ENCODE results near the gene CELF1.
A peak's percentile ranks its signal among the peaks of the same experiment; 100 is the strongest.

CELF1 gene

DNA sequence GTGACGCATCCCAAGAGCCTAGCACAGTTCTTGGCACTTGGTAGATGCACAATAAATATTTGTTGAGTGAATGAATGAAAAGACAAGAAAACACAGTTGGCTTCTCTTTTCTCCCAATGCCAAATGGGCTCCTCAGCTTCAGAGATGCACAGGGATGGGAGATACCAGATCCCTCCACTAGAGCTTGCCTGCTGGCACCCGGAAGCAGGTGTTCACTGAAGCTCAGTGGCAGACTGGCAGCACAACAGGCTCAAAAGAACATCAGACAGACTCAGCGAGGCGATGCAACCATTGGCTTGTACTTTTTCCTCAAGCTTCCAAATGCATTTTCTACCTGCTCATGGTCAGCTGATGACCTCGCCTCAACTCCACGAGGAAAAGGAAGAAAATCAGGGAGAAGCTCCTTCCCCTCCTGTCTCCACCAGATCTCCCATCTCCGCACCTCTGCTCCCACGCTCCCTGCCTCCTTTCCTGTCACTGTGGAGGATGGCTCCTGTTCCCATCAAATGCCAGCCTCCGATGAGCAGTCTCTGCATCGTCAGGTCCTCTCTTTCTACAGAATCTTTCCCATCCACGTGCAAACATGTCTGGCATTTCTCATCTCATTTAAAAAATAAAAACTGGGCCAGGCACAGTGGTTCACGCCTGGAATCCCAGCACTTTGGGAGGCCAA, 109.8 kb downstream of the CELF1 start:
- no peak for DNase-seq

DNA sequence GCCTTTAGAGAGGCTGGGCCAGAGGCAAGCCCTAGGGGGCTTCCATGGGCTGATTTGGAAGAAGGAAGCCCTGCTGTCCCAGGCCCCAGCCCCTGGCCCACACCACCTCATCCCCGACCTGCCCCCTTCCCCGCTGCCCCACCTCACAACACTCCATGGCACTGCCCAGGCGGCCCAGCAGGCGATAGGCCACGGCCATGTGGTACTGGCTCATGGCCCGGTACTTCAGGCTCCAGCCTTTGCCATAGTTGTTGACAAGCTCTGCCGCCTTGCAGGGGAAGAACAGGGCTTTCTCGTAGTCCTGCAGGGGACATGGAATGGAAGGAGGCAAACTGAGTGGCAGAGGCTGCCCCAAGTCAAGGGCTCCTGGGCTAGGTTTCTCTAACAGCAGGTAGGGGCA, 110.4 kb downstream of the CELF1 start:
- no peak for DNase-seq

DNA sequence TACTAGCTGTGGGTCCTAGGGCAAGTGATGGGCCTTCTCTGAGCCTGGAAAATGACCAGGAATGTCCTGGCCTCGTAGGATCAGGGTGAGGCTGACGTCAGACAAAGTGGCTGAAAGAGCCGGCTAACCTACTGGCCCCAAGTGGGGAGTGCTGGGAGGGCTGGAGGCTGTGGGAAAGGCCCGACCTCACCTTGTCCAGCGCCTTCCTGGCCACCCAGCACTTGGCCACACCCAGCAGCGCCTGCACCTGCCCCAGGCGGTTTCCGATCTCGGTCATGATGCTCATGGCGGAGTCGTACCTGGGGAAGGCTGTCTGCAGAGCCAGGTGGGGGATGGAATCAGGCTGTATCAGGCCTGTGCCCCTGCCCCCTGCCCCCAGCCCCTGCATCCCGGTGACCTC, 111.5 kb downstream of the CELF1 start:
- DNase-seq: no peak

DNA sequence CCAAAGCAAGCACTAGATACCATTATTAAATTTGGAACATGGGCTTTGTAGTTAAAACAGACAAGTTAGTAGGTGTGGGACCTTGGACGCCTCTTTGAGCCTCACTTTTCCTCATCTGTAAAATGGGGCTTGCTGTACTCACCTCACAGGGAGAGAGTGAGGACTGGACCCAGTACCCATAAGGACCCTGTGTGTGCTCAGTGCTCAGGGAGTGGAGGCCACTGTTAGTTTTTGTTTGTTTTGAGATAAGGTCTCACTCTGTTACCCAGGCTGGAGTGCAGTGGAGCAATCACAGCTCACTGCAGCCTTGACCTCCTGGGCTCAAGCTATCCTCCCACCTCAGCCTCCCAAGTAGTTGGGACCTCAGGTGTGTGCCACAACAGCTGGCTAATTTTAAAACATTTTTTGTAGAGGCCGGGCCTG, 112.9 kb downstream of the CELF1 start:
- no peak for DNase-seq

DNA sequence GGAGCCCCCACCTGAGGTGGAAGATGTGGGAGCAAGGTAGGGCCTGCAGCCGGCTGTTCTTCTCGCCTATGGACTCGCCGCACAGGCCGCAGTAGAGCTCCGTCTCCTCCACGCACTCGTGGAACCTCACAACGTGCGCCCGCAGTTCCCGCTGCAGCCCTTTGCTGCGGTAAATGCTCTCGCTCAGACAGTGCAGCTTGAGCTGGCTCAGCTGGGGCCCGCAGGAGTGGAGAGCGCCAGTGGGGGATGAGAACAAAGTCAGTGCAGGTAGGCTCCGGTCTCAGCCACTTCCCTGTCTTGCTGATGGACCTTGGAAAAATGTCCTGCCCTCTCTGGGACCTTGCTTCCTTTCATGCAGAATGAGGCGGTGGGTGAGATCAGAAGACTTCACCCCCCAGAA, 114.2 kb downstream of the CELF1 start:
- no peak for DNase-seq

DNA sequence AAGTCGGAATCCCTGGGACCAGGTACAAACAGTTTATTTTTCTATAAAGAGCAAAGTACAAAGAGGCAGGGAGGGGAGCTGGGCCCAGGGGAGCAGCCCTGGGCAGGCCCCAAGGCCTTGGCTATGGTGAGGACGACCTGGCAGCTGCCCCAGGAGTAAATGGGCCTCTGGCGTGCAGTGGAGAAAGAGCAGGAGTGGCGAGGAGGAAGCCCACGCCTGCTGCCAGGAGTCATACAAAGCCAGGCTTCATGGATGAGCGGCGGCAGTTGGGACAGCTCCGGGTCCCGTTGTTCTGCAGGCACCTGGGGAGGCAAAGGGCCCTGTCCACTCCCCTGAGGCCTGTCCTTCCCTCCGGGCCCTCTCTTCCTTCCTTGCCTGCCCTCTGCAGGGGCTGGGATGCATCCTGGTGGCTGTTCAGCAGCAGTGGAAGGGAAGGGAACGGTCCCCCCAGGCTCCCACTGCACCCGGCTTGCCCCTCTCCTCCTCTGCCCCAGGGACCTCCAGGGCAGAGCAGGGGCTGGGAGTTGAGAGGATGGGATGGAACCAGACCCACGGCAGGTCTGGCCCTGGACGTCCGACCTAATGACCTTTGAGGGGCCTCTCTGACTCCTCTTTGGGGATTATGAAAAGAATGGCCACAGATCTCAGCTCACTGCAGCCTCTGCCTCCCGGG, 115.0 kb downstream of the CELF1 start:
- DNase-seq: no peak

DNA sequence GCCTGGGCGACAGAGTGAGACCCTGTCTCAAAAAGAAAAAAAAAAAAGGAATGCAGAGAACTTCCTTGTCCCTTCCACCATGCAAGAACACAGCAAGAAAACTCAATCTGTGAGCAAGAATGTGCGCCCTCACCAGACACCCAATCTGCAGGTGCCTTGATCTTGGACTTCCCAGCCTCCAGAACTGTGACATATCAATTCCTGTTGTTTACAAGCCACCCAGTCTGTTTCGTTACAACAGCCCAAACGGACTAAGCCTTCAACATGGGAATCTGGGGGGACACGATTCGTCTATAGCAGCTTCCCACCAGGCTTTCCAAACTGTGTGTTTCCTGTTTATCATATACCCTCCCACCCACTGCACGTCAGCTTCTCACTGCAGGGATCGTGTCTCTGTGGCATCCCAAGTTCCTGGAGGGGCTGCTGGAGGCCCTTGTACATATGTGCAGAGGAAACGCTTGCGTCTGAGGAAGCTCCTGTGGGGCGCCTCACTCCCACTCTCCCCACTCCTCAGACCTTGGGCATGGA, 115.7 kb downstream of the CELF1 start:
- DNase-seq: no peak

DNA sequence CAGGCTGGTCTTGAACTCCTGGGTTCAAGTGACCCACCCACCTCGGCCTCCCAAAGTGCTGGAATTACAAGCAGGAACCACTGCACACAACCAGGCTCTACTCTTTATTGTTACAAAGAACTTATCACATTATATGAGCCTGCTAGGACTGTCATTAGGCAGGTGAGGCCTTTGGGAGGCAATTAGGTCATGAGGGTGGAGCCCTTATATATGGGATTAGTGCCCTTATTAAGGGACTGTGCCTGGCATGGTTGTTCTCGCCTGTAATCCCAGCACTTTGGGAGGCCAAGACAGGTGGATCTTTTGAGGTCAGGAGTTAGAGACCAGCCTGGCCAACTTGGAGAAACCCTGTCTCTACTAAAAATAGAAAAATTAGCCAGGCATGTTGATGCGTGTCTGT, 116.2 kb downstream of the CELF1 start:
- no peak for DNase-seq

DNA sequence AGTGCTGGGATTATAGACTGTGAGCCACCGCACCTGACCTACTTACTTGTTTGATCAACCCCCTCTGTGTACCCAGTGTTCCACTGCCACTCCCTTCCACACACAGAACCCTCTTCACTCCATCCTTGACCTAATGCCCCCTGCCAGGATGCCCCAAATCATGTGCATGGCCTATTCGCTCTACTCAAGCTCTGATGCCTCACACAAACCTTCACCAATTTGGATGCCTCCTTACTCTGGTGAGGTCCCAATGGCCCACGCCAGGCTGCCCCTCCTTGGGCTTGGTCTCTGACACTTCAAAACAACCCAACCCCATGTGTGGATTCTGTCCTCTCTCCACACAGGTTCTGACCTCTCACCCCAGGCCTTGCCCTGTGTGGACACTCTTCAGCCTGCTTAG, 117.2 kb downstream of the CELF1 start:
- no peak for DNase-seq

DNA sequence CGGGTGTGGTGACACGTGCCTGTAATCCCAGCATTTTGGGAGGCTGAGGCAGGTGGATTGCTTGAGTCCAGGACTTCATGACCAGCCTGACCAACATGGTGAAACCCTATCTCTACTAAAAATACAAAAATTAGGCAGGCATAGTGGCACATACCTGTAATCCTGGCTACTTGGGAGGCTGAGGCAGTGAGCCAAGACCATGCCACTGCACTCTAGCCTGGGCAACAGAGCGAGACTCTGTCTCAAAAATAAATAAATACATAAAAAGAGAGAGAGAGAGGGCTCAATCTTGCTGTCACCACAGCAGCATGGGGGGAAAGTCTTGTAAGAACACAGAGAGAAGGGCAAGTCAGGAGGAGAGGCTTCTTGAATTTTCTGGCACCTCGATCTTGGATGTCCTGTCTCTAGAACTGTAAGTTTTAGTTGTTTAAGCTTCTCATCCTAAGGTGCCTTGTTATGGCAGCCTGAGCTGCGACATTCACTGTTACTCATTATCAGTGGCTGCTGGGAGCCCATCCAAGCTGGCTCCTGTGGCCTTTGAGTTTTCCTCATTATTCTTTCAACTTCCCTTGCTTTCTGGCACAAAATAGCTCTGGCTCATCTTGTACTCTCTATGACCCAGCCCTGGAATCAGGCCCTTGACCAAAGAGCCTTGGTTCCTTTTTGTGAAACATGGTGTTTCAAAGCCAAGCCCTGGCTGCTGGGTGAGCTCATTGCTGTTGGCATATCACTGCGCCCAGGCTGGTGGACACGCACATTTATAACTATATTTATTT, 118.7 kb downstream of the CELF1 start:
- DNase-seq: peak; percentile 55

DNA sequence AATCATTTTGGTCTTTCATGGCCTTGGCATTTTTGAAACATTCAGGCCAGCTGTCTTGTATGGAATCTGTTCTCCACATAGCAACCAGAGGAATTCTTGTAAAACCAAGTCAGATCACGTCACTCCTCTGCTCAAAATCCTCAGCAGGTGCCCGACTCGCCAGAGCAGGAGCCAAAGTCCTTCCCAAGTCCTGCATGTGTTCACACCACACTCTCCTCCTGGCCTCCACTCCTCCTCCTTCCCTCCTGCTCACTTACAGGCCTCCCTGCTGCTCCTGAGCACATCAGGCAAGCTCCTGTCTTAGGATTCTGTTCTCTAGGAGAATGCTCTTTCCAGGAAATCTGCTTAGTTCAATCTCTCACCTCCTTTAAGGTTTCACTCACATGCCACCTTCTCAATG, 119.8 kb downstream of the CELF1 start:
- DNase-seq: no peak

DNA sequence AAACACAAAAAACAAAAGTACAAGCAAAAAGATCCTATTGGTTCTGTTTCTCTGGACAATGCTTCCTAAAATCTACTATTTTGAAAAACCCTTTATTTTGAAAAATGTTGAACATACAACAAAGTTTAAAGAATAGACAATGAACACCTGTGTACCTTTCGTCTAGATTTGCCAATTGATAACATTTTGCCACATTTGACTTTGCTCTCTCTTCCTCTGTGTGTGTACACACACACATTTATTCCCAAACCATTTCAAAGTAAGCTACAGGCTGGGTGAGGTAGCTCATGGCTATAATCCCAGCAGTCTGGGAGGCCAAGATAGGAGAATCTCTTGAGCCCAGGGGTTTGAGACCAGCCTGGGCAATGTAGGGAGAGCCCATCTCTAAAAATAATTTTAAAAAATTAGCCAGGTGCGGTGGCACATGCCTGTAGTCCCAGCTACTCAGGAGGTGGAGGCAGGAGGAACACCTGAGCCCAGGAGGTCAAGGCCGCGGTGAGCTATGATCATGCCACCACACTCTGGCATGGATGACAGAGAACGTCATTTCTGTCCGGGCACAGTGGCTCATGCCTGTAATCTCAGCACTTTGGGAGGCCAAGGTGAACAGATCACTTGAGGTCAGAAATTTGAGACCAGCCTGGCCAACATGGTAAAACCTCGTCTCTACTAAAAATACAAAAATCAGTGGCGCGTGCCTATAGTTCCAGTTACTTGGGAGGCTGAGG, 121.4 kb downstream of the CELF1 start:
- DNase-seq: no peak

DNA sequence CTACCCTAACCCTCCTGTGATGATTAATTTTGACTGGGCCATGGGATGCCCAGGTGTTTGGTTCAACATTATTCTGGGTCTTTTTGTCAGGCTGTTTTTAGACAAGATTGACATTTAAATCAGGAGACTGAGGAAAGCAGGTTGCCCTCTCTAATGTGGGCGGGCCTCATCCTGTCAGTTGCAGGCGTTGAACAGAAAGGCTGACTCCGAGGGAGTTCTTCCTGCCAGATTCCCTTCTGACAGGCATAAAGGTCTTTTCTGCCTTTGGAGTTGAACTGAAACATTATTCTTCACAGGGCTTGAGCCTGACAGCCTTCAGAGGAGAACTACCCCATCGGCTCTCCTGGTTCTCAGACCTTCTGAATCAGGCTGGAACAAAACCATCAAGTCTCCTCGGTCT, 122.4 kb downstream of the CELF1 start:
- DNase-seq: no peak

DNA sequence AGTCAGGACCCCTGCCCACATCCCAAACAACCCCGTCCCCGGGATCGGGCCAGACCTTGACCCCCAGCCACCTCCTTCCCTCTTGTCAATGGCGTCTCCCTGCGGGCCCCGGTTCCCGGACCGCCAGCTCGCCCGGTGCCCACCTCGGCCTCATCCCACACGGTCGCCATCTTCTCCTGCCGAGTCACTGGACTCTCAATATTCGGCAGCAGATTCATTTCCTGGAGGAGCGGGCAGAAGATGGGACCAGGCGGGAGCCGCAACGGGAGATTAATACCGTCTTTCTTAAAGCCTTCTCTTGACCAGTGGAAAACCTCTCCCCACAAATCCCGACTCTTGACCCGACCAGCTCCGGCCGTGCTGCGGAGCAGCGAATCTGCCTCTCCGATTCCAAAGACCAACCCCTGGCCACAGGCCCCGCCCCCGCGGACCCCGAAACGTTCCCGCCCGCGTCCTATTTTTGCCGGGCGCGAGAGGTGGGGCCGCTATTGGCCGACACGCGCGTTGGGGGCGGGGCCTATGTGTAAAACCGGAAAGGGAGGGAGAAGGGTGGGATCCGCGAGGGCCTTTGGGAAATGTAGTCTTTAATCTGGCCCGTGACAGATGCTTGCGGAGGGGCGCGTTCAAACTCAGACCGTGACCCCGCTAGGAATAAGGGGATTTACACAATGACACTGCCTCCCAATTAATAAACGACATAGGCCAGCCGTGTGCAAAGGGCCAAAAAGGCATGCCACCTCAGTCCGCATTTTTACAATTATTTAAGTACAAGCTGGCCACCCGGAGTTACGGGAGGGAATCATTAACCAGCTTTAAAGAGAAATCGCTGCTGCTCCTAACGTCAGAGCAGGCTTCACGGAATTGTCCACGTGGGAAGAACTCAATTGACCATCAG, 126.6 kb downstream of the CELF1 start, which contains the start of gene PSMC3:
TSS of gene PSMC3 (minus strand) at position 378 of the 895 bp plus-strand sequence. CDS start at position 218, 160 bp downstream.
- peak; percentile 97 for DNase-seq

DNA sequence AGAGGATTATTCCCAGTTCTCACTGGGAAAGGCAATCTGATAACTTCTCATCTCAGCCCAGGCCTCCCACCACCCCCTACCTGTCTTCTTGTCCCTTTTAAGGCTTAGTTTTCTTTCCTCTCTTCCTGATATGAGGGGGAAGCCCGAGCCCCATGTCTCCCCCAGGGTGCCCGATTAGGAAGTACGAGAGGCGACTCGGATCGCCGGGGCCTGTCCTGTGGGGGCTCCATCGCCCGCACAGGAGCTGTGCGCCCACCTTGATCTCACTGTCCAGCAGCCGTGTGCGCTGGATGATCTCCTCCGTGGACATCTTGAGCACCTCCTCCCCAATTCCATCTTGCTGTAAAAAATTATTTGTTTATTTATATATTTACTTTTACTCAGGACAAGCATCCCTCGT, 127.3 kb downstream of the CELF1 start:
- no peak for DNase-seq

DNA sequence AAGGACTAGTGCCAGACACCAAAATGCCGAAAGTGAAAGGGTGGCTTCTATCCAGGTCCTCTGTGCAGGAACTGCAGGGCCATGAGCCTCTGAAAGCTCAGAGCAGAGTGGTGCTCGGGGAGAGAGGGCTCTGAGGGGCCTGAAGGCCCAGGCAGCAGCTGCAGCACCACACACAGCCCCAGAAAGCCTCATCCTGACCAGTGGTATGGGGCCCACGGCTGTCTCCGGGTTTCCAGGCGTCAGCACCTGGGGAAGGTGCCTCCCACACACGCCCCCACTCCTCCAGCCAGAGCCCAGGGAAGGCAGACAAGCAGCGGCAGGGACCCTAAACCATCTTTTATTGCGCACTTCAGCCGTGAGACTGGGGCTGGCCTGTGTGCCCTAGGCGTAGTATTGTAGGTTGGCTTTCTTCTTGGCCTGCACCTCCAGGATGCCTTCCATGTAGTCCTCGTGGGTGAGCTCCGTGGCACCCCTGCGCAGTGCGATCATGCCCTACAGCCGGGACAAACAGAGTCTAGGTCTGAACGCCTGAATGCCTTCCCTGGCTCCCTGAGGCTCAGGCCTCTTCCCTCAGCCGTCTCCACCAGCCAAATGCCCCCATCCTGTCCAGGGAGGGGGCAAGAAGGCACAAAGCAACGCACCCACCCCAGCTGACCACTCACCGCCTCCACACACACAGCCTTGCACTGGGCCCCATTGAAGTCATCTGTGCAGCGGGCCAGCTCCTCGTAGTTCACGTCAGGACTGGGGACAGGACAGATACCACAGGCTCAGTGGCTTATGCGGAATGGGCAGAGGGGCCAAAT, 134.3 kb downstream of the CELF1 start:
- no peak for DNase-seq

DNA sequence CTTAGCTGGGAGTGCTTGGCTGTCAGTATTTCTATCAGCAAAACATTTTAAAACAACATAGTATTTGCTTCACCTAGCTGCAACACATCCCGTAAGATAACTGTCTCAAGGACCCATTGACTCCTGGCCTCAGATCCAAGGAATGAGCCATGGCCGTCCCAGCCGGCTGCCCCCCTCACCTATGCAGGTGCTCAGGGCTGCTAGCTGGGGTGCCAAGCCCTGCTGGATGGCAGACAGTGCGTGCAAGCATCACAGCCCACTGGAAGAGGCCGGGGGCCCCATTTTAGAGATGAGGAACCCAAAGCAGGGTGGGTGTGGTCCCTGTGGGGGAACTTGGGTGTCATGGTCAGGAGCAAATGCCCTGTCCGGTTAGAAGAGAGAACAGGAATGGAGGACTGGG, 135.2 kb downstream of the CELF1 start:
- DNase-seq: no peak

DNA sequence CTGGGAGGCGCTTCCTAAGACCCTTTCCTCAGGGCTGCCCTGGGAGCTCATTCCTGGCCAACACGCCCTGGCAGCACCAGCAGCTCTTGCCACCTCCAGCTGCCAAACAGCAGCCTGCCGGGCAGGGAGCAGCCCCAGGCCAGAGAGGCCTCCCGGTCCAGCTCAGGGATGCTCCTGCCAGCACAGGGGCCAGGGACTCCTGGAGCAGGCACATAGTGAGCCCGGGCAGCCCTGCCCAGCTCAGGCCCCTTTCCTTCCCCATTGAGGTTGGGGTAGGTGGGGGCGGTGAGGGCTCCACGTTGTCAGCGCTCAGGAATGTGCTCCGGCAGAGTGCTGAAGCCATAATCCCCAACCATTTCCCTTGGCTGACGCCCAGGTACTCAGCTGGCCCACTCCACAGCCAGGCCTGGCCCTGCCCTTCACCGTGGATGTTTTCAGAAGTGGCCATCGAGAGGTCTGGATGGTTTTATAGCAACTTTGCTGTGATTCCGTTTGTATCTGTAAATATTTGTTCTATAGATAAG, 136.9 kb downstream of the CELF1 start:
- DNase-seq: peak; percentile 95

Measured in fibroblast of skin of right biceps (primary cell).